ENCODE measurements around the gene SLC25A13.

SLC25A13 gene

GRCh38 chr7:96204601-96205000, 117.3 kb downstream of the SLC25A13 start:
- DNase-seq (ENCODE audit: low read depth in 1 of 2, low spot score in 1 of 2) = no peak

GRCh38 chr7:96203786-96204185, 118.1 kb downstream of the SLC25A13 start:
- no peak for DNase-seq (ENCODE audit: low read depth in 1 of 2, low spot score in 1 of 2)

- no peak for DNase-seq (ENCODE audit: low read depth in 1 of 2, low spot score in 1 of 2)
Measured at GRCh38 chr7:96202102-96202501, 119.8 kb downstream of the SLC25A13 start.

DNA sequence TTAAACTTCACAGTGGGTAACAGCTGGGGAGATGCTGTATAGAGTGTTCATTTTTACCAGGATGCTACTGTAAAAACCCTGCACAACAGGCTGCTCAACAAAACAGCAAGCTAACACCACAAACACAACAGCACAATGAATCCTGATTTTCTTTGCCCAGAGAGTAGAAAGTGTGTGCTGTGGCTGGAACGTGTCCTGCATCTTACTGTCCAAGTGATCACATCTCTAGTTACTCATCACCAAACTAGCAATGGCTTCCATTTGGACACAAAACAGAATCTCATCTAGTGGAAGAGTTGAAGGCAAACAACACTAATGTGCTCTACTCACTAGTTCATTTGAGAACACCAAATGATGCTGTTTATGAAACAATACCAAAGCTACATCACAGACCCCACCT, 121.2 kb downstream of the SLC25A13 start:
- DNase-seq (ENCODE audit: low read depth in 1 of 2, low spot score in 1 of 2) = no peak

DNA sequence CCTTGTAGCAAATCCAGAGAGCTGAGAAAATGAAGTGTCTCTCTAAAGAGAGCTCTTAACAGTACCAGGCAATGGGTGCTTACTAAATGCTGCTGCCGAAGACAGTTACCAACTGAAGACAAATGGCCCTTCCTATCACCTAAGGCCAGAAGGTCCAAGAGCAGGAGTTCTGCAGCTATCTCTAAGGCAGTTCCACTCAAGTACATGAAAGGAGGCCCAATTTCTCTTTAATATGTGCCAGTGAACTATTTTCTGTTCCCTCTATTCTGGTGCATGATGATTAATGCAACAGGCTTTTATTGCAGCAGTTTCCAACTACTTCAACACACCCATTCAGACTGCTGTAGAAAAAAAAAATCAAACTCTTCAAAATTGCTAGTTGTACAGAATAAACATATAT, 122.5 kb downstream of the SLC25A13 start:
- DNase-seq (ENCODE audit: low read depth in 1 of 2, low spot score in 1 of 2) = no peak

DNA sequence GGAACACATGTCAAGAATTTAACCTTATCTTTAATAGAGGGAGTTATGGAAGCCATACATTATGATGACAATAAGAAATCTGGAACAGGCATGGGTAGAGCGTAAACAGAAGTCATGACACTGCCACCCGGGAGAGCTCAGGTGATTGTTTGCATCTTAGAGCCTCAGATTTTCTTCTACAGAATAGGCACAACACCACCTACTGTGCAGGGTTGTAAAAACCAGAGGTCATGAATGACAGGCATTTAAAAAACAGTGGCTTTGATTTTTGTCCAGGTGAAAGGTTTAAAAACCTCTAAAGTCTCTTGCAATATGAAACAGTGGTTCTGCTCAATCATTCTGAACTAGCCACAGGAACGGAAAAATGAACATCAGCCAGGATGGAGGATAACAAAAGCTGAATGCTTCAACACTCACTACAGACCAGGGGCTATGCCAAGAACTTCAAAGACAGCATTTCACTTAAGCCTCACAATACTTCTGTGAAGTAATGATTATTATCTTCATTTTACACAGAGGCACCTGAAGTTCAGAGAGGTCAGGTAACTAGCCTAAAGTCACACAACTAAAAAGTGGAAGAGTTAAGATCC, 123.8 kb downstream of the SLC25A13 start:
- DNase-seq (ENCODE audit: low read depth in 1 of 2, low spot score in 1 of 2) = no peak

GRCh38 chr7:96196676-96197075, 125.2 kb downstream of the SLC25A13 start:
- DNase-seq (ENCODE audit: low read depth in 1 of 2, low spot score in 1 of 2) = no peak

GRCh38 chr7:96189129-96189820, 132.6 kb downstream of the SLC25A13 start:
- no peak for DNase-seq (ENCODE audit: low read depth in 1 of 2, low spot score in 1 of 2)

- no peak for DNase-seq (ENCODE audit: low read depth in 1 of 2, low spot score in 1 of 2)
Measured at GRCh38 chr7:96188591-96188991, 133.3 kb downstream of the SLC25A13 start.

GRCh38 chr7:96188174-96188581, 133.7 kb downstream of the SLC25A13 start:
- DNase-seq (ENCODE audit: low read depth in 1 of 2, low spot score in 1 of 2) = no peak

- no peak for DNase-seq (ENCODE audit: low read depth in 1 of 2, low spot score in 1 of 2)
Measured at GRCh38 chr7:96187735-96188134, 134.2 kb downstream of the SLC25A13 start.

- no peak for DNase-seq (ENCODE audit: low read depth in 1 of 2, low spot score in 1 of 2)
Measured at GRCh38 chr7:96184783-96185182, 137.1 kb downstream of the SLC25A13 start.

DNA sequence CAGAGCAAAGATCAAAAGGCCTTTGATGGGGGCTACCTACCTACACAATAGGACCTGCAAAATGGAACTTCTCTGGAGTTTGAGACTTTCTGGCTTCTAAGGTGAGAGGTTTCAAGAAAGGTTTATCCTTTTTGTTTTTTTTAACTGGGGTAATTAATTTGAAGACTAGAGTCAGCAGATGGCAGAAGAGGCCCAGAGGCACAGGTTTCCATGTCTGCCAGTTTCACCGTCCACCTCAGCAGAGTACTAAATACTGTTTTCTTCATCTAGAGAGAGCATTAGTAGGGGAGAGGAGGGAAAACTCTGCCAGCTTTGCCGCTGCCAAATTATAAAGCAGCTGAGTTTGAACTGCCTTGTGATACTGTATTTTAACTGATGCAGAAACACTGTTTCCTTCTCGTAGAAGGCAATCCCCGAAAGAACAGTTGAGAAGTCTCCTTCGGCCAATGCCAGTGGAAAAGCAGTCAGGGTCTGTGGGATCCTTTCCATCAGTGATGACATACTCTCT, 138.7 kb downstream of the SLC25A13 start:
- DNase-seq (ENCODE audit: low read depth in 1 of 2, low spot score in 1 of 2) = no peak

GRCh38 chr7:96182424-96183158, 139.3 kb downstream of the SLC25A13 start:
- no peak for DNase-seq (ENCODE audit: low read depth in 1 of 2, low spot score in 1 of 2)

DNA sequence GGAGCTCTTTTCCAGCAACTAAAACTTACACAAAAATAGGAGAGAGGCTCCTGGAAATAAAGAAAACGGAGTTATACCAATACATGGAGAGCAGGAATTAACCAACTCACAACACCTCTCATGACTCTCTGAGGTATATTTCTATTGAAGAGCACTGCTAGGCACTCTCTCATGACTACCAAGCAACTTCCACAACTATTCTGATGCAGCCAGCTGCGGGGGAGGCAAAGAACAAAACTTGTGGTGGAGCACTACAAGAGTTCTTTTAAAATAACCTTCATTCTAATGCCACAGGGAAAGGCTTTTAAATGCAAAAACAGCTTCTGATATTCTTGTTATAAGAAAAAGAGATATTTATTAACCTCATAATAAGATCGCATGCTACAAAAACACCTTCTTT, 140.7 kb downstream of the SLC25A13 start:
- DNase-seq (ENCODE audit: low read depth in 1 of 2, low spot score in 1 of 2) = no peak

DNA sequence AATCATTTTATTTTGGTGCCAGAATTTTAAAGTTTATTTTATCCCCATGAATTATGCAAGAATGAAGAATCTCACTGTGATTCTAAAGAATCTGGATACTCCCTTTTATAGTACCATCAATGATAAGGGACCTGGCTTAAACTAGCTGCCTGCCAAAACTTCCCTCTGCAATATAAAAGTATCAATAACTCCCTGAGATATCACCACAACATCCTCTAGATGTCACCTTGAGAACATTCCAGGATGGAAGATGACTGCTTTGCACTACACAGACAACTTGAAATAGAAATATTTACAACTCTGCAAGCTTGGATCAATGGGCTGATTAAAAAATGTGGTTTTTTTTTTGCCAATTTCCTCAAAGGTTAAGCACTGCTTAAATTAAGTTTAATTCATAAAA, 142.1 kb downstream of the SLC25A13 start:
- DNase-seq (ENCODE audit: low read depth in 1 of 2, low spot score in 1 of 2) = no peak

GRCh38 chr7:96179341-96179740, 142.6 kb downstream of the SLC25A13 start:
- no peak for DNase-seq (ENCODE audit: low read depth in 1 of 2, low spot score in 1 of 2)

DNA sequence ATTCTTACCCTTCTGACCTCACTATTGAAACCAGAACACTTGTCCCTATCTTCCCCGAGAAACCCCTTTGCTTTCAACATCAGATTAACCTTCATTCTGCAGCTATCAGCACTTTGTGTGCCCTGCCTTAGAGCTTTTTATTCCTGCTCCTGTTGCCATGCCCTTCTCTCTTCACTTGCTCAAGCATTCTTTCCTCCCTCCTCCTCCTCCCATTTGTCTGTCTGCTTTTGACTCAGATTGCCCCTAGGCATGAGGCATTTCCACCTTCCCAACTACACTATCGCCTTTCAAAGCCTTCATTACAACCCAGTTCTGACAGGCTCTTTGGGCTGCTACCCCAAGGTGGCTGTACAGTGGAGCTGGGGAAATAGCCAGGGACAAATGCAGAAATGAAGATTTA, 143.3 kb downstream of the SLC25A13 start:
- DNase-seq (ENCODE audit: low read depth in 1 of 2, low spot score in 1 of 2) = no peak

DNA sequence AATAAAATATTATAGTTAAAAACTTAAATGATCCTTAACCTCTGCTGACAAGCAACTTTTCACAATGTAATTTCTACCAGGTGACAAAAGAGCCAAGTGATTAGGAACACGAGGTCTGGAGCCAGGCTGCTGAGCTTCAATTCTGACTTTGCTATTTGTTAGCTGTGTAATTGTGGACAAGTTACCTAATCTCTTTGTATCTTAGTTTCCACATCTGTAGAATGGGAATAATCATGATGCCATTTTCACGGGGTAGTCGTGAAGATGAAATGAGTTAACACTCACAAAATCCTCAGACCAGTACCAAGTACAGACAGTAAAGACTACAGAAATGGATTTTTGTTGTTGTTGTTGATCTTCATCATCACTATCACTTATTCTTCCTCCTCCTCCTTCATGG, 144.5 kb downstream of the SLC25A13 start:
- no peak for DNase-seq (ENCODE audit: low read depth in 1 of 2, low spot score in 1 of 2)

DNA sequence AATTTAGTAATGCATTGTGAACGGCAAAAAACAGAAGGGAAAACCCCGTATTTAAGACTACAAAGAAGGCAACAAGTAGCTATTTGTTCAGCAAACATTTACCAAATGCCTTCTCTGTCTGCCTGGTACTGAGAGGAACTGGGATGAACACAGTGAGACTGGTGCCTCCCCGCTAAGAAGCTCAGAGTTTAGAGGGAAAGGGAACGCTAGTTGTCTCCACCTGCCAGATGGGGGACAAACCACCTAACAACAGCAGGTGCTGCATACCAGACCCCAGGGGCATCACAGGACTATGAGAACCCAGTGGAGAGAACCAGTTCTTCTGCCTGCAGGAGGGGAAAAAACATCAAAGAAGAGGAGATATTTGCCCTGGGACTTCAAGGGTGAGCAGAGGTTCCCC, 147.1 kb downstream of the SLC25A13 start:
- no peak for DNase-seq (ENCODE audit: low read depth in 1 of 2, low spot score in 1 of 2)

GRCh38 chr7:96173781-96174180, 148.1 kb downstream of the SLC25A13 start:
- DNase-seq (ENCODE audit: low read depth in 1 of 2, low spot score in 1 of 2) = no peak

GRCh38 chr7:96169439-96169838, 152.5 kb downstream of the SLC25A13 start:
- no peak for DNase-seq (ENCODE audit: low read depth in 1 of 2, low spot score in 1 of 2)
